Fibroblast of pulmonary artery (primary cell): ENCODE measurements around the gene STPG4.
"Not testable (repeated sequence)": the region's sequence is repeated elsewhere in the genome, so short reads cannot be mapped to it uniquely, and the experiment has no call there.

ENCODE experiments used
- DNase-seq: peaks from one replicate; pipeline ENCODE4 v3.0.0-alpha.2; 2010; ENCODE audit warnings: low read depth
- H3K4me3 ChIP-seq: replicated peaks from 2 replicates; pipeline ENCODE4 v1.5.1; 2011; ENCODE audit warnings: low read depth, mild to moderate bottlenecking, control low read depth, low read length, moderate library complexity
- CTCF ChIP-seq: IDR thresholded peaks from 2 replicates; pipeline ENCODE4 v1.5.1; 2011; ENCODE audit warnings: mild to moderate bottlenecking, control low read depth, low read length, inconsistent platforms; ENCODE audit errors: missing control alignments

Gene STPG4

DNA sequence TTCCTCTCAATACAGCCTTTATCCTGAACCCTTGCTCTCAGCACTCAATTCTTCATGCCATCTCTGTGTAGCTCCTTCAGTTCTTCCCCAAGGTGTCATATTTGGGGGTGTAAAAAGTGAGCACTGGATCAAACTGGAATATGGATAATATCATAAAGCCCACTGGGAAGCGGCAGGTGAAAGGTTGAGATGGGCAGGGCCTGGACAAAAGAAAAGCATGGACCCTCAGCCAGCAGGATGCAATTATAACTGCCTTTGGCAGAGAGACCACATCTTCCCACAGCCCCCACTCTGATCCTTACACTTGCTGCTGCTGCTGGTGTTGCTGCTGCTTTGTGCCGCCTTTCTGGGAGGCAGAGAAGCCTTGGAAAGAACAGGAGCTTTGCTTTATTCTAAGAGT, 31.2 kb upstream of the STPG4 start:
- no peak for TF ChIP-seq CTCF
- no peak for DNase-seq

DNA sequence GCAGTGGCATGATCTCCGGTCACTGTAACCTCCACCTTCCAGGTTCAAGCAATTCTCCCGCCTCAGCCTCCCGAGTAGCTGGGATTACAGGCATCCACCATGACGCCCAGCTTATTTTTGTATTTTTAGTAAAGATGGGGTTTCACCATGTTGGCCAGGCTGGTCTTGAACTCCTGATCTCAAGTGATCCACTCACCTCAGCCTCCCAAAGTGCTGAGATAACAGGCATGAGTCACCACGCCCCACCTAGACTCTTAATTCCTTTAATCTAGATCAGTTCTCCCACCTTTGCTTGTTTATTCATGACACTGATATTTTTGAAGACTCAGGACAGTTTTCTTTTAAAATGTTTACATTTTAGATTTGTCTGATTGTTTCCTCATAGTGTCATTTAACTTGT, 30.0 kb upstream of the STPG4 start:
- DNase-seq, H3K4me3 ChIP-seq: not testable (repeated sequence)

More for the DNA sequence above, 31.2 kb upstream of the STPG4 start:
- H3K4me3 ChIP-seq: no peak overlapping the region

DNA sequence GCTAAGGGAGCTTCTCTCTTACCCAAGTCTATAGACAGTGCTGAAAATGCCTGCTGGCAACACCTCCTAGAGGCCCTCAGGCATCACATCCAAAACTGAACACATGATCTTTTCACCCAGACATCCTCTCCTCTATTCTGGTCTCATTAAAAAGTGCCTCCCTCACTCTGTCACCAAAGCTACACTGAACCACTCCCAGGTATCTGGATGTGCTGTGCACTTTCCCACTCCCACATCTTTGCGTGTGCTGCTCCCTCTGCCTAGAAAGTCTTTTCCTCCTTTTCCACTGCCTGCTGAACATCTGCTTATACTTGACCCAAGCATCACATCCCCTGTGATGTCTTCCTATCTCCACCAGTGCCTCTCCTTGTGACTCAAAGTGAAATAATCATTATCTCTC, 26.1 kb upstream of the STPG4 start:
- DNase-seq: no peak
- H3K4me3 ChIP-seq: no peak overlapping the region
- no peak for TF ChIP-seq CTCF

- no peak overlapping the region for H3K4me3 ChIP-seq
- no peak for TF ChIP-seq CTCF
- DNase-seq: no peak
These were observed 25.4 kb upstream of the STPG4 start for GRCh38 chr2:47180531-47180930.

DNA sequence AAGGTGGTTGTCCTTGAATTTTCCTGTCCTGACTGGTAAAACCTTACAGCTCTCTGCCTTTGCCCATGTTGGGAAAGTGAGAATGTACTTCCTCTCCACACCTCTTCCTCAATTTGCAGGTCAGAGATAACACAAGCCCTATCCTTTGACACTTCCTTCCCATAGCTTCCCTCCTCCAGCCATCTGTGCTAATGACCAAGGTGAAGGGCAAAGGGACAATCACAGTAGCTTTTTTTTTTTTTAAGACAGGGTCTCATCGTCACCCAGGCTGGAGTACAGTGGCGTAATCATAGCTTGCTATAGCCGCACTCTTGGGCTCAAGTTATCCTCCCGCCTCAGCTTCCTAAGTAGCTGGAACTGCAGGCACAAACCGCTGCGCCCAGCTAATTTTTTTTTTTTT, 24.3 kb upstream of the STPG4 start:
- H3K4me3 ChIP-seq: no peak overlapping the region
- no peak for DNase-seq
- TF ChIP-seq CTCF: no peak

DNA sequence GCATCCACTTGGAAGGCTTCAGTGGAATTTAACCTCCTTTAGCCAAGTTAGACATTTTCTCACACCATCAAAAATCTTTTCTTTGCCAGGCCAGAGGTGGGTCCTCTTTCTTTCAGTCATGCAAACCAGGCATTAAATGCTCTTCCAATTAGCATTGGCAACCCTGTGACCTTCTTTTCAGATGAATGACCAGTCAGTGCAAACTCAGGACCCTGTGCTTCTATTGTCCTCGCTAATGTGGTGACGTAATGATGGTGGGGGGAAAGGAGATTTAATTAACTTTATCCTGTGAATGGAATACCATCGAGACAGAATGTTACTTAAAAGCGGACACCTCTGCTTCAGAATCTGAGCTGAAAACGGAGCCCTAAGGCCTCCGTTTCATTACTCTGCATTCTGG, 23.2 kb upstream of the STPG4 start:
- no peak overlapping the region for H3K4me3 ChIP-seq
- no peak for DNase-seq
- no peak for TF ChIP-seq CTCF

GRCh38 chr2:47177043-47177565, 22.0 kb upstream of the STPG4 start:
- H3K4me3 ChIP-seq: peak overlapping the region; percentile 96
- no peak for TF ChIP-seq CTCF
- DNase-seq: no peak
